ENCODE measurements around the gene JAK1.

JAK1 gene

GRCh38 chr1:64917328-64917861 is 49.0 kb downstream of the JAK1 start (continued):
- TF ChIP-seq, protein P1, sequence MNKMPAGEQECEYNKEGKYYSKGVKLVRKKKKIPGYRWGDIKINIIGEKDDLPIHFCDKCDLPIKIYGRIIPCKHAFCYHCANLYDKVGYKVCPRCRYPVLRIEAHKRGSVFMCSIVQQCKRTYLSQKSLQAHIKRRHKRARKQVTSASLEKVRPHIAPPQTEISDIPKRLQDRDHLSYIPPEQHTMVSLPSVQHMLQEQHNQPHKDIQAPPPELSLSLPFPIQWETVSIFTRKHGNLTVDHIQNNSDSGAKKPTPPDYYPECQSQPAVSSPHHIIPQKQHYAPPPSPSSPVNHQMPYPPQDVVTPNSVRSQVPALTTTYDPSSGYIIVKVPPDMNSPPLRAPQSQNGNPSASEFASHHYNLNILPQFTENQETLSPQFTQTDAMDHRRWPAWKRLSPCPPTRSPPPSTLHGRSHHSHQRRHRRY (tag by site-specific recombination; IDR thresholded peaks at IDR 0.05) = no peak
- TF ChIP-seq ZNF521 (tag by site-specific recombination; IDR thresholded peaks at IDR 0.05) (no peak), ZBTB1 (tag by site-specific recombination; IDR thresholded peaks at IDR 0.05) (no peak), ZNF830 (tag by site-specific recombination; IDR thresholded peaks at IDR 0.05; ENCODE audit: low read depth) (no peak), ZFP37 (tag by site-specific recombination; IDR thresholded peaks at IDR 0.05) (no peak), PRDM10 (tag by site-specific recombination; IDR thresholded peaks at IDR 0.05) (peak; percentile 97), ZBTB17 (tag by site-specific recombination; IDR thresholded peaks at IDR 0.05) (peak; percentile 70), ZFP69B (tag by site-specific recombination; IDR thresholded peaks at IDR 0.05) (peak; percentile 74), ZNF660 (tag by site-specific recombination; IDR thresholded peaks at IDR 0.05) (0 out of 2 replicates have a peak, but pooled peaks have one; percentile 36), PRDM6 (tag by site-specific recombination; IDR thresholded peaks at IDR 0.05) (0 out of 2 replicates have a peak, but pooled peaks have one; percentile 30), MZF1 (tag by site-specific recombination; IDR thresholded peaks at IDR 0.05; ENCODE audit: borderline replicate concordance) (peak; percentile 25; the same call in 1 of the 2 replicates), ZNF184 (tag by site-specific recombination; IDR thresholded peaks at IDR 0.05) (no peak)

GRCh38 chr1:64915381-64916274 is 50.7 kb downstream of the JAK1 start:
- CTCF ChIA-PET = no interaction called here
- no peaks in the 10 kb centered on the region for H3K9me3 ChIP-seq (ENCODE audit: control insufficient read depth, insufficient read depth, low read depth, low read length)
- no peak overlapping the region for H3K4me3 ChIP-seq (ENCODE audit: low read depth, low read length)
- H3K4me1 ChIP-seq (ENCODE audit: control insufficient read depth, insufficient read depth, low read length) = peaks cover 5% of the 10 kb centered on the region; the same call in 1 of the 2 replicates
- POLR2A ChIA-PET = interaction anchor here (0.6 kb wide), 1 partner anchor 77 kb away, joined by 3 read pairs; no protein-coding TSS in a partner anchor
- H3K36me3 ChIP-seq (ENCODE audit: control insufficient read depth in 2 of 2, insufficient read depth in 1 of 2, low read length in 2 of 2) = no peaks in the 10 kb centered on the region
- H3K27ac ChIP-seq (ENCODE audit: extremely low read depth, low read depth, low read length) = no peak overlapping the region
- TF ChIP-seq KLF17 (tag by site-specific recombination; IDR thresholded peaks at IDR 0.05) = no peak
- TF ChIP-seq ZNF138 (tag by site-specific recombination; IDR thresholded peaks at IDR 0.05; ENCODE audit: borderline replicate concordance) = no peak
- TF ChIP-seq ZNF280D (tag by site-specific recombination; IDR thresholded peaks at IDR 0.05) = no peak
- TF ChIP-seq ZNF175 (tag by site-specific recombination; IDR thresholded peaks at IDR 0.05) = no peak
- TF ChIP-seq ZNF354C (tag by site-specific recombination; IDR thresholded peaks at IDR 0.05; ENCODE audit: borderline replicate concordance, low read depth) = no peak
- no peak for TF ChIP-seq ZNF350 (tag by site-specific recombination; IDR thresholded peaks at IDR 0.05)
- no peak for TF ChIP-seq TCF7L2 (IDR thresholded peaks at IDR 0.05; ENCODE audit: borderline replicate concordance, low read depth, low read length)
- no peak for TF ChIP-seq ZNF704 (tag by site-specific recombination; IDR thresholded peaks at IDR 0.05)
- no peak for TF ChIP-seq ZNF146 (tag by site-specific recombination; IDR thresholded peaks at IDR 0.05)
- TF ChIP-seq ZNF426 (tag by site-specific recombination; IDR thresholded peaks at IDR 0.05) = no peak
- no peak for TF ChIP-seq MEIS1 (CRISPR knock-in tag; IDR thresholded peaks at IDR 0.05; ENCODE audit: borderline replicate concordance)

Measured in HEK293 (cell line).